COLO668 (cell line): ENCODE measurements around the gene CHRNB4.
"Not testable (repeated sequence)": the region's sequence is repeated elsewhere in the genome, so short reads cannot be mapped to it uniquely, and the experiment has no call there.

ENCODE experiments used
- DNase-seq: peaks from one replicate; lab custom pipeline; 2025; ENCODE audit not compliant: unreplicated experiment; lab: John Stamatoyannopoulos, UW

Gene CHRNB4

GRCh38 chr15:78618064-78618463, 22.9 kb downstream of the CHRNB4 start:
- DNase-seq: no peak

GRCh38 chr15:78617516-78617915, 23.5 kb downstream of the CHRNB4 start:
- no peak for DNase-seq

DNA sequence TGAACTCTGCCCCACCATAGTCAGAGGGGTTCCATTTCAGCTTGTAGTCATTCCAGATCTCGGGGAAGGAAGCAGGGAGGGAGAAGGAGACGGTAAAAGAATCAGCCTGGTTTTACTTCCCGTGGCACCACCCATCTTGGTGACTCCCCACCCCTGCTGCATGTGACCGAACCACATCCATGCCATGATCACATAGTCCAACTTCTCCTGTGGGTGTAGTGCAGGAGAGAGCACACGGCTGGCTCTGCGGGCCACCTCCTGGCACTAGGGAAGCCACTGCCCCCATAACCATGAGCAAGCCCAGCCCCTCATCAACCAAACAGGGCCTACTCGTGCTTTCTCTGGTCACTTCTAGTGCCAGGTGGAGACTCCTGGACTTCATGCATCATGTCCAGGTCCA, 23.9 kb downstream of the CHRNB4 start:
- DNase-seq: no peak

- DNase-seq: no peak
Measured at GRCh38 chr15:78616506-78616905, 24.5 kb downstream of the CHRNB4 start.

DNA sequence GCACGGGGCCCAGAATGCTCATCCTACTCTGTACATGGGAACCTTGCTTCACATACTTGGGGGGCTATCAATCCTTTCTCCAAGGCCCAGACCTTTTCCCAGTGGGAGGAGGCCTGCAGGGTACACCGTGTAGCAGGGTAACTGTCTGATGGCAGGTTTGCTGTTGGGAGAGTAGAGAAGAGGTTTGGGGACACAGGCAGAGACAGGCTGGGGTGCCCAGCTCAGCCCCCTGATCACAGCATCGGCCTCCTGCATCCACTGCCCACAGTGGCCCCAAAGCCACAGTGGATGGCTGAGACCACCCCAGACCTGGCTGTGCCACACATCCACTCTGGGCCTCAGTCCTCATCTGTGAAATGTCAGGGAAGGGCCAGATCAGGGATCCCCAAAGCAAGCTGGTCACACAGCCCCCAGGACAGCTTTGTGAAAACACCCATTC, 25.8 kb downstream of the CHRNB4 start:
- no peak for DNase-seq

- no peak for DNase-seq
Measured at GRCh38 chr15:78614021-78614420, 27.0 kb downstream of the CHRNB4 start.

DNA sequence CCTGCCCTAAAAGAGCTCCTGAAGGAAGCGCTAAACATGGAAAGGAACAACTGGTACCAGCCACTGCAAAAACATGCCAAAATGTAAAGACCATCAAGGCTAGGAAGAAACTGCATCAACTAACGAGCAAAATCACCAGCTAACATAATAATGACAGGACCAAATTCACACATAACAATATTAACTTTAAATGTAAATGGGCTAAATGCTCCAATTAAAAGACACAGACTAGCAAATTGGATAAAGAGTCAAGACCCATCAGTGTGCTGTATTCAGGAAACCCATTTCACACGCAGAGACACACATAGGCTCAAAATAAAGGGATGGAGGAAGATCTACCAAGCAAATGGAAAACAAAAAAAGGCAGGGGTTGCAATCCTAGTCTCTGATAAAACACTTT, 31.5 kb downstream of the CHRNB4 start:
- DNase-seq: not testable (repeated sequence)

GRCh38 chr15:78605680-78606079, 35.3 kb downstream of the CHRNB4 start:
- DNase-seq: no peak

DNA sequence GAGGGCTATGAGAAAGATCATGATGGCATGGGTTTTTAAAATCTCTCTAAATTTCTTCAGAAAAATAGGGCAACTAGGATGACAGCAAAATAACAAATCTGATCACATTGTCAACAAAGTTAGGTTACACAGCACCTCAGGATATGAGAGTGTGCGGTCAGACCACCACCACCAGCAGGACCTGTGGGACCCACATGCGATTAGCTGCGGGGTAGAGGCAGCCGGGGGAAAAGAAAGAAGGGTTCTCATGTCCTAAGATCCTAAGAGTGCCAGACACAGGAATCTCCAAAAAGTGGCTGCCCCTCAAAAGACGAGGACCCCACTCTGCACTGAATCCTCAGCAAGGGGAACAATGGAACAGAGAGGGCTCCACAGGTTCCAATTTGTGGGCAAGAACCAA, 35.8 kb downstream of the CHRNB4 start:
- DNase-seq: no peak

GRCh38 chr15:78604420-78604819, 36.6 kb downstream of the CHRNB4 start:
- no peak for DNase-seq

- no peak for DNase-seq
Measured at GRCh38 chr15:78603467-78603866, 37.5 kb downstream of the CHRNB4 start.

- DNase-seq: no peak
Measured at GRCh38 chr15:78599189-78599588, 41.8 kb downstream of the CHRNB4 start.

DNA sequence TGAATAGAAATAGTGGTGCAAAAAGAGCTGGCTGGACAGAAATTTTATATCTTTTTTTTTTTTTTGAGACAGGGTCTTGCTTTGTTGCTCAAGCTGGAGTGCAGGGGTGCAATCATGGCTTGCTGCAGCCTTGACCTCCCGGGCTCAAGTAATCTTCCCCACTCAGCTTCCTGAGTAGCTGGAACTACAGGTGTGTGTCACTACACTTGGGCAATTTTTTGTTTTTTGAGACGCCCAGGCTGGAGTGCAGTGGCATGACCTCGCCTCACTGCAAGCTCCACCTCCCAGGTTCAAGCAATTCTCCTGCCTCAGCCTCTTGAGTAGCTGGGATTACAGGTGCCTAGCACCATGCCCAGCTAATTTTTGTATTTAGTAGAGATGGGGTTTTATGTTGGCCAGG, 42.7 kb downstream of the CHRNB4 start:
- DNase-seq: no peak

DNA sequence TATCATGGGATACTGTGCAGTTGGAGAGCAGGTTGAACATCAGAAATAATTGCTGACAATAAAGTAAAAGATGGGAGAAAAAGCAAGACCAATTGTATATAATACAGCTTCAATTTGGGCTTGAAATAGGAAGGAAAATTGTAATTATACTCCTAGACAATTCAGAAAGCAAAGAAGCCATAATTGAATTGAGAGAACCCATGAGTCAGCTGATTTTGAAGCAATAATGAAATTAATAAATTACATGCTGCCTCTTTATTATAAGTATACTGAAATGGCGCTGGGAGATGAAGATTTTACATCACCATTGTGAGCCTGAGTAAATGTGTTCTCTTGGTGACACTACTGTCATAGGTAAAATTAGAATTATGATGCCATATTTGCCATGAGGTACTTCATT, 43.4 kb downstream of the CHRNB4 start:
- no peak for DNase-seq

DNA sequence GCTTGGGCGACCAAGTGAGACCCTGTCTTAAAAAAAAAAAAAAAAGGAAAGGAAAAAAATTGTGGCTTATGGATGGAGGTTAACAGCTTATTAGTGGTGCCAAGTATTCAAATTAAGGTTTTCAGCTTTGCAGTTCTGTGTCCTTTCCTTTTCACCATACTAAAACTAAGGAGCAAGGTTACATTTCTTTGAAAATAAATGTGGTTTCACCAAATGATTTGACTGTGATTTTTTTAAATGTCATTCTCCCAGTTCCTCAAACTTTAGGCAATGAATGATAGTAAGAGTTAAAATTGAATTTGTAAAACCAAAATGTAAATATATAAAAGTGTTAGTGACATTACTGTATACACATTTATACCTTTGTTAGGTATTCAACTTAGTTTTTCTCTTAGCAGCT, 66.1 kb downstream of the CHRNB4 start:
- DNase-seq: no peak
